ENCODE data around the gene GPM6B. TPM values are rescaled to one million over a fixed set of nuclear protein-coding genes. Genes with fewer than 3 reads are reported as not detected.

GPM6B gene
- polyA plus RNA-seq, 3 donors, result 19.2 to 23.0 (median 21.4) TPM

- DNase-seq, result no peak
Measured at GRCh38 chrX:13827298-13828090, 10.6 kb upstream of the GPM6B start.

DNA sequence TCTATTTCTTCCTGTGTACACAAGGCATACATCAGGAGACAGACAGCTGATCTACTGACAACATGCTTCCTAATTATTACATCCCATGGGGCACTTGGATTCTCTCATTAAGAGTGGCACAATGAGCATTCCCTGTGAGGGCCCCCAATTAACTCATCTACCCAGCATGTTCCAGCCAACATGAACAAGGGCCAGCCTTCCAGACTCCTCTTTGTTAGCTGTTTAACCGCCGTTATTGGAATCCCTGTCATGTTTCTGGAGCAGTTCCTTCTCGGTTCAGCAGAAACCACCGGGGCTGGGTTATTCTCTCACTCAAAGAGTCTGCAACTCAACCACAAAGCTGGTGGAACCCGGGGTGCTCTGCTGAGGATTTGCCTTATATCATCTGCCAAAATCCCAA is 9.9 kb upstream of the GPM6B start:
- no peak for DNase-seq

DNA sequence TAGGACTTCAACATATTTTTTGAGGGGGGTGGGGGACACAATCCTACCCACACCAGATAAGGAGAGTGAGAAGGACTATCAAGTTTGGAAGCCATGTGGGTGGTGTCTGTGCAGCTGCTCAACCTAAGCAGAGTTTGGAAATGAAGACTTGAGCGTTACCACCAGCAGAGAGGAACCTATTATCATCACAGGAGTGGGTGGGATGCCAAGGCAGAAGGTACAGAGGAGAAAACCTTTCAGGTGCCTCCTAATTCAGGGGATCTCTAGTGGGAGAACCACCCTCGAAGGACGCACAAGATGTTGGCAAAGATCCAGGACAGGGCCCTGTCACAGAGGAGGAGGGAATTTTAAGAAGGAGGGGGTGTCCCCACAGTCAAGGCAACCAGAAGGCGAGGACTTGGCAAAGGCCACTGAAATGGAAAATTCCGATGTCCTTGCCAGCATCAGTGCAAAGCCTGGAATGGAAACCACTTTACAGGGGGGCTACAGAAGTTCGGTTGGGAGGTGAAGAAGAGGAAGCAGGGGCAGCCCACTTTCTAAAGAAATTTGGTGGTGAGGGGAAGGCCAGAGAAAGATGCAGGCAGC is 8.4 kb upstream of the GPM6B start:
- DNase-seq, result no peak

- no peak for DNase-seq
Measured at GRCh38 chrX:13824746-13825145, 7.9 kb upstream of the GPM6B start.

GRCh38 chrX:13821738-13822137 is 4.8 kb upstream of the GPM6B start:
- DNase-seq, result no peak

DNA sequence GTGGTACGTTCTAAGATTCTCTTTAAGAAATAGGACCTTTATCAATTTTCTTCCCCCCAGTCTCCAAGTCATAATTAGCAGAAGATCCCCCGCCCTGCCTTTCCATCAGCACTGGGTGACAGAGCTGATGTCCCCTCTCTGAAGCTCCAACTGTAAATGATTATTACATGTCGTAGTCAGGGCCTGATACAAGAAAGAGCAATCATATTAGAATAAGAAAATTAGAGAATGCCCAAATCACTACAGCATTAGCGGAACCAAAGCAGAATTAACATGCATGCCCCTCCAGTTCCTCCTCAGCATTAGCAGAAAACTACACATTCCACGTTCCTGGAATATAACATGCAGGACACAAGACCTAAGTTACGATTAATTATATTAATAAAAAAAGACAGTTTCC is 717 bp downstream of the GPM6B start:
- no peak for DNase-seq

DNA sequence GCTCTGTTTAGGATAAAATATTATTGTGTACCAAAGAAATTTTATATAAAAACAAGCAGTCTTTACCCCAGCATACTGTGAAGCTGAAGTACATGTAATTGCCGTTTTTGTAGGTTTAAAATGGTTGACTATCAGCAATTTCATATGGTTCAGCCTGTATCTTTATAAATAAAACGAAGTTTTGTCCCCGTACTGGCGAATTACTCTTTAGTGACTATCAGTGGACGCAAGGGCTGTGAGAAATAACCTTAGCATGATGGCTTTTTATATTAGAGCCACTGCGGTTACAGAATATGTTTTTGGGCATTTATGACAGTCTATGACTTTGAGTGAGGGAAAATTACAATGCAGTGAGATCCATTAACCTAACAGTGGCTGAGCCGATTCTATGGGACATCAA is 1.2 kb downstream of the GPM6B start:
- no peak for DNase-seq

DNA sequence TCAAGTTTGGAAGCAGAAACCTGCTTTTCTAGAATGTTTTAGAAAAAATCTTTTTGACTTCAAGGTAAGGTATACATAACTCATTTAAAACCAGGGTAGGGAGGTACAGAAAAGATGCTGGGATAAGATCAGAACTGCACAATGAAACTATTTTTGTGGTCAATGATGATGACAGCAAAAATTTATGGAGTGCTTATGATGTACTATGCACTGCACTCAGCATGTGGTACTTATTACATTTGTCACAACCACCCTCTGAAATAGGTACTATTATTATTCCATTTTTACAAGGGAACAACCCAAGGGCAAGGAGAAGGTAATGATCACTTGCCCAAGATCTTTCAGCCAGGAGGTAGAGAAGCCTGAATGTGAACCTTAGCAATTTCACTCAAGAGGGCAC is 8.0 kb downstream of the GPM6B start:
- DNase-seq, result no peak

DNA sequence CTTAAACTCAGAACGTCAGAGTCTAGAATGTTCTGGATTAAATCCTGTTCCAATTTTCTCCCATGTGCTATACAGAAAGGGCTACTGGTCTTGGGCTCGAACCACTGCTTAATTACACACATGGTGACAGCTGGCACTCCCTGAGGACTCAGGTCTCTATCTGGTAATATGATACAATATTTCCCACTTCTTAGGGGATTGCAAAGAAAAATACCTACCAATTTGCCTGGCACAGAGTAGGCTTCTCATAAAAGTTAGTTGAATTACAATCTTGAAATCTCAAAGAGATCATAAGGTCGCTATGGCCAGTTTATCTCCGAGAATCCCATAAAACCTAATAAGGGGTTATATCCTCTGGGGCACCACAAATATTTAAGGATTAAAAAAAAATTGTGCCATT is 8.6 kb downstream of the GPM6B start:
- DNase-seq, result no peak

DNA sequence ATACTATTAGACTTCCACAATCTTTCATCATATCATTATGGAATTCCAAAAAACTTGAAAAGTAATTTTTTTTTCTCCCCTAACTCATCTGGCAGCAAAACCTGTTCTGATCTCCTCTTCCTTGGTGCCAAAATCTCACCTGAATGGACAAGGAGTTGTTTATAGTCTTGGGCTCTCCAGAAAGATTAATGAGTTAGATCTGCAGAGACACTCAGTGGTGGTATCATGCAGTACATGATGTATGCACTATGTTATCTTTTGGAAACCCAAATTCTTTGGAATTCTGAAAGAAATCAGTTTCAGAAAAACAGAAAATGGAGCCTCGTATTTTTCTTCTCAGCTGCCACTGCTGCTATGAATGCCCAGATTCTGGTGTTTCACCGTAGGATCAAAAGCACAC is 11.7 kb downstream of the GPM6B start:
- no peak for DNase-seq

DNA sequence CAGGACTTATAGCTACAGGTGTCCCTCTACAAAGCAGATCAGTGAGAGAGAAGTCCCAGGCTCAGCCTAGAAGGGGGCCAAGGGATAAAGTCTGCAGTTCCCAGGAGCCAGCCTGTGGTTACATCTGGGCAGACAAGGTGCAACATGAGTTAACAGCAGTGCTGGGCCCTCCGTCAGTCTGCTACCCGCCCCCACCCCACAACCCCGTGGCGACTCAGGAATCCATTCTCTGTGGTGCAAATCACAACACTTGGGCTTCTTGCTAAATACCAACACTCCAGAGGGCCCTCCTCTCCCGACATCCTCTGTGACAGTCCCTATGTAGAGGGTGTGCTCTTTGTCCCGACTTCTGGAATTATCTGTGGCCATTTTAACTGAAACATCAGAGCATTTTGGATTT is 13.8 kb downstream of the GPM6B start:
- no peak for DNase-seq

- no peak for DNase-seq
Measured at GRCh38 chrX:13798184-13798583, 18.7 kb downstream of the GPM6B start.

- DNase-seq, result no peak
Measured at GRCh38 chrX:13797512-13797911, 19.4 kb downstream of the GPM6B start.

DNA sequence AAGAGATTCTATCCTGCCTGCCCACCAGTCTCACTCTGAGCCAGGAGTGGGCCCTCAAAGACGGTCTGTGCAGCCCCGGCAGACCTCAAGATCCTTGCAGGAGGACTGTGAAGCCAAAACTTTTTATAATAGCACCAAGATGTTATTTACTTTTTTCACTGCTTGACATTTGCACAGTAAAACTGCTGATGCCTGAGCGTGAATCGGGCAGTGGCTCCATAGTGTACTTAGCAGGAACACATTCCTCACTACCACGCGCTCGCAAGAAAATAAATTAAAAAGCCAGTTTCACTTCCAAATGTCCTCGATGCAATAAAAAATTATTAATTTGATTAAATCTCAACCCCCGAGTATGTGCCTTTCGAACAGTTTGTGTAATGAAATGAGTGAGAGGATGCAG is 22.5 kb downstream of the GPM6B start:
- DNase-seq, result no peak

DNA sequence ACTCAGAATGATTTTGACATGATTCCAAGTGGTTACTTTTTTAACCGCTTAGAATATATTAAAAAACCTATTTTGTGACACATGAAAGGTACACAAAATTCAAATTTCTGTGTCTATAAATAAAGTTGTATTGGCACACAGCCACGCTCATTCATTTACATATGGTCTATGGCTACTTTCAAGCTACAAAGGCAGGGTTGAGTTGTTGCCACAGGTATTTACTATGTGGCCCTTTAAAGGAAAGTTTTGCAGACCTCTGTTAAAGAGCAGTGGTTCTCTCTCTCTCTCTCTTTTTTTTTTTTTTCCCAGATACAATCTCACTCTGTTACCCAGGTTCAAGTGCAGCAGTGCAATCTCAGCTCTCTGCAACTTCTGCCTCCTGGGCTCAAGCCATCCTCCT is 23.0 kb downstream of the GPM6B start:
- no peak for DNase-seq

DNA sequence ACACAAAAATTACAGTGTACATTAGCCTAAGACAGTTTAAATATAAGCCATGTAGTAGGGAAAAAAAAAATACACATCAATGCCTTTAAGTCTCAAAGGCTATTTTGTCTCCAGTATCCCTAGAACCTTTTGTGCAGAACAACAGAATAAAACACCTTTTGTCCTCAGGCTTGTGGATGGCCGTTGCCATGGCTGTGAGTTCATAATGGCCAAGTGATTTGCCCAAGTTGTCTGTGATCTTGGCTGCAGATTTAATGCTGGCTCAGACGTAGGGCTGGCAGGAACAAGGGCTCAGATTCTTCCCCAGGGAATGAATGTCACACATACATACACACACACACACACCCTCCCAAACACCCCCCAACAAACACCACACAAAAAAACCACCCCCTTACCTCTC is 25.3 kb downstream of the GPM6B start:
- no peak for DNase-seq

- DNase-seq, result no peak
Measured at GRCh38 chrX:13791145-13791544, 25.7 kb downstream of the GPM6B start.

DNA sequence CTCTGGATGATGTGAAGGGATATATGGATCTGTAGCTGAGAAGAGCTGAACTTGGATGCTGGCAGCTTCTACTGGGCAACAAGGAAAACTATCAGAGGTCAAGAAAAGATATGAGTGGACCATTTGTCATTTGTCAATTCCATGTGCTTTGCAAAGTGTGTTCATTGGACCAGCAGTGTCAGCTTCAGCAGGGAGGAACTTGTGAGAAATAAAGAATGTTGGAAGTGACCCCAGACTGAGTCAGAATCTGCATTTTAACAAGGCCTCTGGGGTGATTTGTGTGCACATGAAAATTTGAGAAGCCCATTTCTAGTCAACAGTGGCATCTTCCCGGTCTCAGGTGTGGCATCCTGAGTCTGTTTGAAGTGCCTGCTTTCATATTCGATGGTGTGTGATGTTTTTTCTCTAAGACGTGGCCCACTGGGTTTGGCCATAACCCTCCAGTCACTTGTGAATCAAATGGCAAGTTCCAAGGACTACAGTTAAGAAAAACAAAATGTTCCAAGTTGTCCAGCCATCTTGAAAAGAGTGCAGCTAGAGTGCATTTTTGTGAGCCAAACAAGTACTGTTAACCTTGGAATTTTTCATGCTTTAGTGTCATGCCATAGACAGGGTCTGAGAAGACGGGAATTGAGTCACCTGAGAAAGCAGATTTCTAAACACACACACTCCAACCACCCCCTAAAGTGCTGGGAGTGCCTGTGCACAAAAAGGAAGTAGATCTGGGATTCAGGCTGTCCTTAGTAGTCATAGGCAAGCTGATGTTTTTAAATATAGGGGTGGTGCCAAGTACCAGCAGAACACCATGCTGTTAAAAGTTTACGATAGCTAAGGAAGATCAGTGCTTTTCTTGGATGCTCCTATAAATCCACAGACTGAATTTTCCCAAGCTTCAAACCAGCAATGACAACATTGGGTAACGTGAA is 26.4 kb downstream of the GPM6B start:
- no peak for DNase-seq

DNA sequence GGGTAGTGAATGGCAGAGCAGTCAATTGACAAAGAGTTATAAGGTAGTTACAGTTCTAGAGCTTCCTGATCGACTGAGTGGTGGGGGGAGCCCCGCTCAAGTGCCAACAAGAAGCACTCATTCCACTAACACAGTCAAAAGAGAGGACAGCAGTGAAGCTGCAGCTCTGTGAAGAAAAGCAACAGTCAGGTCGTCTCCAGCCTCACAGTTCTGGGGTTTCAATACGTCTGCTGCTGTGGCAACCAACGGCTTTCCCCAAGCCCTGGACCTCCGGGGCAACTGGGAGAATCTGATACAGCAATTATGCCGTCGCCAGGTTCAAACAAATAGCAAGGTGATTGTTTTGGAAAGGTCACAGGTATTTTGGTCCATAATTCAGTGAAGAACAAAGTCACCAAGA is 30.8 kb downstream of the GPM6B start:
- DNase-seq, result no peak

GRCh38 chrX:13780868-13781427 is 35.9 kb downstream of the GPM6B start:
- no peak for DNase-seq

DNA sequence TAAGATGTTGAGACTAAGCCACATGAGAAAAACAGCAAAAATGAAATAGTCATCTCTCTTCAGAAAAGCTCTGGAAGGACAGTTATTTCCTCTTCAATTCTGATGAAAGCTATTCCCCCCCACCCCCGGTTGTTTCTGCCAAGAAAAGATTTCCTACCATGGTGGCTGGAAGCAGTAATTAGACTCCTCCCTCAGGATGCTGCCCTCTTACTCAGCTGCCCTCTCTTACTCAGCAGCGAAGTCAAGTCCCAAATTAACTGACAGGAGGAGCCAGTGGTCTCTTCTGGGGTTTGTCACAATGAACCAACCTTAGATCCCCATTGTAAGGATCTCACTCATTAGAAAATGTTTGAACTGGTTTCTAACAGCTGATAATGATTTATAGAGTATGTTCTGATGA is 38.0 kb downstream of the GPM6B start:
- DNase-seq, result no peak

DNA sequence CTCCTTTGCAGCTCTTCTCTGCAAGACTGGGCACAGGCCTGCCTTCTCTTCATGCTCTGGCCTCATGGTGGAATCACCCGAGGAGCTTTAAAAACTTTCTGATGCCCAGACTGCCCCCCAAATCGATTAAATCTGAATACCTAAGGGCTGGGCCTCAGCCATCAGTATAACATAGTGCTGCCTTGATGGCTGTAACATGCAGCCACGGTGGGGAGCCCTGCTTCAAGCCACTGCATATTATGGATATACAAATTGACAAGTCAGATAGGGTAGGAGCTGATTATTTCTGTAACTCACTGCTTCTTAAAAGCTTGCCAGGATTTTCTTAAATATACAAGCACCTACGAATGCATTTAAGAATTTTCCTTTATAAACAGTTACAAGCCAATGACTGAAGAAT is 40.5 kb downstream of the GPM6B start:
- no peak for DNase-seq

DNA sequence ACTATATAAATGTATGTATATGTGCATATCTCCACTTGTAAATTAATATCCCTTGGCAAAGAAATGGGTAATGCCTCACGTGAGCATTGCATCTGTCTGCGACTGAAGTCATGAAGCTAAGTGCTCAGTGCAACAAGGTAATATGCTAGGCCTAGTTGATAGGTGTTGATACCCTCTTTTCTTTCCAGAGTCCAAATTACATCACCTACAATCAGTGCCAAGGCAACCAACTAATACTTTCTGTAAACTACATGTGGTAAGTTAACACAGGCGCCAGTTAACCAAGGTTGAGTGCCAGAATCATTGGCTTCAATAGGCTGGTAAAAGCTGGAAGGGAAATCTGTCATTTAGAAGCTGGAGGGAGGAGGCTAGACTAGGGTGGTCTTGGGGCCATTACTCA is 41.1 kb downstream of the GPM6B start:
- no peak for DNase-seq
